HCT116 (cell line): ENCODE data around the gene PANX2.

Experiments
- CBX3 ChIP-seq: IDR thresholded peaks from 2 replicates; pipeline ENCODE4 v1.6.1; 2012; ENCODE audit warnings: low read depth
- CTCF ChIP-seq, 3 experiments: fragments of 200-600 bp in 1 of 3; sonication (generic) in 1 of 3; IDR thresholded peaks in 2 of 3; conservative IDR thresholded peaks in 1 of 3; 2 replicates each; pipeline ENCODE4 v1.5.1; 2012 to 2017; ENCODE audit warnings: low read depth in 2 of 3, low read length in 2 of 3, antibody characterized with exemption in 1 of 3, borderline replicate concordance in 1 of 3, control low read depth in 1 of 3, mild to moderate bottlenecking in 1 of 3, mixed read lengths in 1 of 3, mixed run types in 1 of 3, moderate library complexity in 1 of 3; ENCODE audit not compliant: insufficient read depth in 1 of 3
- EZH2 ChIP-seq: fragments of 200-600 bp; sonication (generic); IDR thresholded peaks from 2 replicates; pipeline ENCODE4 v1.6.1; 2017; ENCODE audit warnings: antibody characterized with exemption, mixed run types
- EZH2phosphoT487 ChIP-seq: fragments of 200-600 bp; IDR thresholded peaks from 2 replicates; pipeline ENCODE4 v1.6.1; 2018; ENCODE audit warnings: antibody characterized with exemption, borderline replicate concordance
- POLR2A ChIP-seq: IDR thresholded peaks from 2 replicates; pipeline ENCODE4 v1.7.0; 2011; ENCODE audit warnings: borderline replicate concordance; ENCODE audit not compliant: insufficient read depth, insufficient read length; ENCODE audit errors: extremely low read depth
- POLR2AphosphoS5 ChIP-seq: IDR thresholded peaks from 2 replicates; pipeline ENCODE4 v1.6.1; 2011; ENCODE audit warnings: mild to moderate bottlenecking, low read depth, low read length, moderate library complexity
- RAD21 ChIP-seq: IDR thresholded peaks from 2 replicates; pipeline ENCODE4 v1.6.1; 2012; ENCODE audit warnings: low read depth, mild to moderate bottlenecking
- REST ChIP-seq: IDR thresholded peaks from 2 replicates; pipeline ENCODE4 v1.6.1; 2012; ENCODE audit warnings: low read depth
- SIN3A ChIP-seq: IDR thresholded peaks from 2 replicates; pipeline ENCODE4 v1.6.1; 2012; ENCODE audit warnings: low read depth
- SP1 ChIP-seq: IDR thresholded peaks from 2 replicates; pipeline ENCODE4 v1.6.1; 2012; ENCODE audit warnings: low read depth
- SRF ChIP-seq: IDR thresholded peaks from 2 replicates; pipeline ENCODE4 v1.6.1; 2012; ENCODE audit warnings: low read depth
- TCF7L2 ChIP-seq: IDR thresholded peaks from 2 replicates; pipeline ENCODE4 v1.7.0; 2011; ENCODE audit warnings: borderline replicate concordance, inconsistent platforms; ENCODE audit not compliant: insufficient read depth, insufficient read length; ENCODE audit errors: extremely low read depth
- YY1 ChIP-seq: IDR thresholded peaks from 2 replicates; pipeline ENCODE4 v1.6.1; 2011; ENCODE audit warnings: low read length, low read depth, moderate library complexity, mild to moderate bottlenecking; ENCODE audit not compliant: insufficient replicate concordance; ENCODE audit errors: extremely low read depth
- ZNF274 ChIP-seq: fragments of 200-500 bp; sonication (Bioruptor generic); IDR thresholded peaks from 2 replicates; pipeline ENCODE4 v1.6.1; 2014; ENCODE audit warnings: mild to moderate bottlenecking, low read depth, low read length, inconsistent platforms

- no peak for TF ChIP-seq RAD21
- no peak for TF ChIP-seq CTCF (IDR thresholded peaks at IDR 0.05 in 2 of 3, conservative IDR thresholded peaks at IDR 0.05 in 1 of 3; ENCODE audit: borderline replicate concordance in 1 of 3, insufficient read depth in 1 of 3, low read depth in 2 of 3, low read length in 2 of 3)
- no peak for TF ChIP-seq SP1
- TF ChIP-seq POLR2AphosphoS5, result no peak
- TF ChIP-seq EZH2, result no peak
- no peak for TF ChIP-seq ZNF274
- TF ChIP-seq EZH2phosphoT487, result no peak
- no peak for TF ChIP-seq POLR2A
- no peak for TF ChIP-seq REST
- no peak for TF ChIP-seq YY1
- no peak for TF ChIP-seq CBX3
- TF ChIP-seq TCF7L2, result no peak
- TF ChIP-seq SRF, result no peak
- TF ChIP-seq SIN3A, result no peak
These were observed 8.6 kb downstream of the PANX2 start for GRCh38 chr22:50178871-50179869.
